Thyroid gland (tissue), 4 donors: Measurements from ENCODE around the gene NECTIN2. TPM values are rescaled to one million over a fixed set of nuclear protein-coding genes. Genes with fewer than 3 reads are reported as not detected.

Source experiments
- DNase-seq, 2 donors: peaks; one replicate each; pipeline ENCODE4 v3.0.0-alpha.2; 2019
- H3K27ac ChIP-seq, 3 donors: fragments of 200-600 bp; sonication (generic); 1 replicate in 2 of 3; 2 replicates in 1 of 3; pipeline ENCODE4 v1.5.1; 2016 to 2019; ENCODE audit warnings: mild to moderate bottlenecking in 1 of 3, moderate library complexity in 1 of 3
- H3K27me3 ChIP-seq: fragments of 200-600 bp; sonication (generic); one replicate; pipeline ENCODE4 v1.5.1; 2019
- H3K36me3 ChIP-seq, 2 donors: fragments of 200-600 bp; sonication (generic); one replicate each; pipeline ENCODE4 v1.5.1; 2016 to 2019
- H3K4me1 ChIP-seq, 2 donors: fragments of 200-600 bp; sonication (generic); one replicate each; pipeline ENCODE4 v1.5.1; 2017 to 2019
- H3K4me3 ChIP-seq, 3 donors: fragments of 200-600 bp; sonication (generic); replicated peaks in 1 of 3; 1 replicate in 2 of 3; 2 replicates in 1 of 3; pipeline ENCODE4 v1.5.1; 2016; ENCODE audit warnings: mild to moderate bottlenecking in 1 of 3
- H3K9me3 ChIP-seq: fragments of 200-600 bp; sonication (generic); one replicate; pipeline ENCODE4 v1.5.1; 2017
- CTCF ChIP-seq, 6 experiments: fragments of 200-600 bp in 3 of 6; fragments of 450-650 bp in 3 of 6; sonication (generic) in 3 of 6; IDR thresholded peaks; one replicate each; pipeline ENCODE4 v1.5.1; 2016 to 2019; ENCODE audit warnings: antibody characterized with exemption in 6 of 6, mild to moderate bottlenecking in 2 of 6, inconsistent platforms in 1 of 6, moderate library complexity in 1 of 6
- POLR2A ChIP-seq, 2 donors: fragments of 450-650 bp; IDR thresholded peaks; one replicate each; pipeline ENCODE4 v1.6.1; 2017; ENCODE audit warnings: antibody characterized with exemption in 2 of 2, mild to moderate bottlenecking in 2 of 2, moderate library complexity in 1 of 2
- WGBS, 2 donors: methylation state at CpG; one replicate each; pipeline ENCODE4 v1.1.5; 2017; 5-methylcytosine and 5-hydroxymethylcytosine counted together
- intact Hi-C: fragments of 100-400 bp; cut with DNase I; formaldehyde crosslinking; loops from one replicate; pipeline ENCODE4 v1.15.1; 2023
- total RNA-seq, 4 donors: library from RNA; depleted of rRNA; stranded (reverse); fragments of >200 nt; gene quantifications; one replicate each; pipeline ENCODE4 v1.2.3, GENCODE V29; 2016

Gene NECTIN2
- total RNA-seq, 4 donors from 2014 or later: 88.6 to 164 (median 117) TPM

- DNase-seq: peak; percentile 19 to 21
Measured at GRCh38 chr19:44803442-44804428, 42.4 kb upstream of the NECTIN2 start.

DNA sequence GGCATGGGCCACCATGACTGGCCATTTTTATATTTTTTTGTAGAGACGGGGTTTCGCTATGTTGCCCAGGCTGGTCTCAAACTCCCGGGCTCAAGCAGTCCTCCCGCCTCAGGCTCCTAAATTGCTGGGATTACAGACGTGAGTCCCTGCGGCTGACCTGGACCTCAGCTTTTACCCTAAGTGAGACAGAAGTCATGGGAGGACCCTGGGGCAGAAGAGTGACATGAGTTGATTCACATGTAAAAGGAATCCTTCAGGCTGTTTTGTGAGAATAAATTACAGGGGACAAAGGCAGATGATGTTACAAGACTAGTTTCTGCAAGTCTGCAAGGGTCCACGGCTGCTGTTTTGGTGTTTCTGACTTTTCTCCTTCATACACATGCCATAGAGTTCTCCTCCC lies 39.8 kb upstream of the NECTIN2 start:
- H3K27ac ChIP-seq: peak overlapping the region in 1 of 3 donors; percentile 90
- no peak for DNase-seq
- no peak overlapping the region for H3K4me3 ChIP-seq
- no peaks in the 10 kb centered on the region for H3K27me3 ChIP-seq
- WGBS, 2 donors: 84 to 92% methylated on average over 7 of the region's 7 CpGs
- H3K9me3 ChIP-seq: no peaks in the 10 kb centered on the region
- intact Hi-C loops: no loop called here
- H3K36me3 ChIP-seq: no peaks in the 10 kb centered on the region
- peaks cover 33 to 45% of the 10 kb centered on the region in 2 donors for H3K4me1 ChIP-seq
- TF ChIP-seq POLR2A (IDR thresholded peaks at IDR 0.05) (no peak), CTCF (IDR thresholded peaks at IDR 0.05) (no peak)

More at GRCh38 chr19:44803442-44804428, 42.4 kb upstream of the NECTIN2 start:
- TF ChIP-seq POLR2A (IDR thresholded peaks at IDR 0.05): no peak
- TF ChIP-seq CTCF (IDR thresholded peaks at IDR 0.05): no peak
- WGBS, 2 donors: 81 to 90% methylated on average over 12 to 13 of the region's 13 CpGs
- intact Hi-C loops: no loop called here
- Histone ChIP-seq H3K27me3 (no peaks in the 10 kb centered on the region), H3K9me3 (no peaks in the 10 kb centered on the region), H3K36me3 (no peaks in the 10 kb centered on the region), H3K27ac (no peak overlapping the region), H3K4me3 (no peak overlapping the region), H3K4me1 (peaks cover 18 to 27% of the 10 kb centered on the region in 2 donors)

DNA sequence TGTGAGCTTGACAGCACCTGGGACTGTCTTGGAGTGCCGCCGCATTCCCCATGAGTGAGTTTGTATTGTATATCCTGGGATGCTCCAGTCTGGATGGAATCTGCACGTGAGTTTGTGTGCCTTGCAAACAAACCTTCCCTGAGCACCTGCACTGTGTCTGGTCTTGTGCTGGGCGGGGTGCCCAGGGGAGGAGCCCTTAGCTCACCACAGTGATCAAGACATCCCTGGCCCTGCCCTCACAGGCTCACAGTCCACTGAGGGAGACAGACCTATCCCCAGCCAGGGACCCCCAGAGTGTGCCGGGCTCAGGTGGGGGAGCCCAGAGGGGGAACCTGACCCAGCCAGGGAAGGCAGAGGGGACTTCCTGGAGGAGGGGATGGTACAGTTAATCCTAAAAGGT lies 38.9 kb upstream of the NECTIN2 start:
- H3K4me3 ChIP-seq: no peak overlapping the region
- intact Hi-C loops: no loop called here
- peak; percentile 67 to 76 for DNase-seq
- H3K4me1 ChIP-seq: peaks cover 33 to 47% of the 10 kb centered on the region in 2 donors
- TF ChIP-seq POLR2A (IDR thresholded peaks at IDR 0.05): no peak
- TF ChIP-seq CTCF (IDR thresholded peaks at IDR 0.05): no peak
- WGBS, 2 donors: 50 to 51% methylated on average over 2 to 3 of the region's 5 CpGs
- no peaks in the 10 kb centered on the region for H3K36me3 ChIP-seq
- no peaks in the 10 kb centered on the region for H3K9me3 ChIP-seq
- peak overlapping the region; percentile 90 to 99 (median 95) for H3K27ac ChIP-seq
- no peaks in the 10 kb centered on the region for H3K27me3 ChIP-seq

GRCh38 chr19:44807652-44808462 lies 38.2 kb upstream of the NECTIN2 start:
- peak in 1 of 2 donors; percentile 24 for TF ChIP-seq POLR2A (IDR thresholded peaks at IDR 0.05)
- TF ChIP-seq CTCF (IDR thresholded peaks at IDR 0.05): peak in 4 of 6 experiments; percentile 21 to 41 (median 28)
- DNase-seq: peak; percentile 91 to 92
- H3K27ac ChIP-seq: peak overlapping the region; percentile 90 to 99 (median 95)
- H3K27me3 ChIP-seq: no peaks in the 10 kb centered on the region
- no peaks in the 10 kb centered on the region for H3K9me3 ChIP-seq
- no peak overlapping the region for H3K4me3 ChIP-seq
- intact Hi-C loops: loop anchor here (2.0 kb wide), 1 partner anchor 31 kb away; no protein-coding TSS in a partner anchor
- WGBS, 2 donors: 9 to 18% methylated on average over 14 of the region's 14 CpGs
- H3K36me3 ChIP-seq: no peaks in the 10 kb centered on the region
- H3K4me1 ChIP-seq: peaks cover 33 to 47% of the 10 kb centered on the region in 2 donors
